GM12878 (cell line): ENCODE results near the gene HPSE2. TPM values are rescaled to one million over a fixed set of nuclear protein-coding genes. Genes with fewer than 3 reads are reported as not detected.
"Not testable (repeated sequence)": the region's sequence is repeated elsewhere in the genome, so short reads cannot be mapped to it uniquely, and the experiment has no call there.

Experiments used
- ATAC-seq: fragments of 200-7000 bp; cut with Tn5 transposase; 3 replicates; pipeline ENCODE4 v1.9.1; 2020; ENCODE audit warnings: mild to moderate bottlenecking, moderate library complexity
- BruUV-seq: library from RNA; stranded (reverse); fragments of 400-500 nt; replicated peaks from 2 replicates; lab custom pipeline; 2021; lab: Mats Ljungman, UMichigan
- CTCF ChIA-PET: fragments of 300-600 bp; sonication (Branson Sonifier 250); formaldehyde crosslinking; extraction: SDS; loops from one replicate; lab custom pipeline; 2021; ENCODE audit warnings: inconsistent platforms; lab: Yijun Ruan, JAX
- POLR2A ChIA-PET: fragments of 350-600 bp; formaldehyde crosslinking; extraction: SDS; loops from one replicate; lab custom pipeline; 2021; ENCODE audit warnings: inconsistent platforms; lab: Charles Lee
- RAD21 ChIA-PET: fragments of 300-600 bp; sonication (Branson Sonifier 250); formaldehyde crosslinking; loops from one replicate; lab custom pipeline; 2023; ENCODE audit warnings: antibody characterized with exemption; ENCODE audit not compliant: unreplicated experiment; lab: Charles Lee
- SMC1A ChIA-PET: fragments of 300-600 bp; sonication (Branson Sonifier 250); formaldehyde crosslinking; loops from one replicate; lab custom pipeline; 2023; ENCODE audit not compliant: unreplicated experiment, uncharacterized antibody; lab: Charles Lee
- DNase-seq: peaks from one replicate; pipeline ENCODE4 v3.0.0-alpha.2; 2011; ENCODE audit warnings: low read depth, low spot score
- FAIRE-seq: peaks from 3 replicates; lab custom pipeline; 2011; peaks lifted over from hg19 to GRCh38; lab: Jason Lieb, UNC
- H2AFZ ChIP-seq: 2 replicates; pipeline ENCODE4 v1.6.0; 2011; ENCODE audit warnings: low read depth, low read length, control low read depth; ENCODE audit not compliant: control insufficient read depth
- H3K27ac ChIP-seq: 2 replicates; pipeline ENCODE4 v1.5.1; 2011; ENCODE audit warnings: control low read depth; ENCODE audit not compliant: control insufficient read depth, insufficient read depth
- H3K27me3 ChIP-seq, 2 experiments: replicated peaks in 1 of 2; 2 replicates each; pipeline versions ENCODE4 v1.6.0 to v1.6.1; 2011; ENCODE audit warnings: low read length in 1 of 2; ENCODE audit not compliant: control insufficient read depth in 2 of 2, insufficient read depth in 2 of 2
- H3K36me3 ChIP-seq, 2 experiments: 2 replicates each; pipeline ENCODE4 v1.5.1; 2011; ENCODE audit warnings: low read length in 1 of 2; ENCODE audit not compliant: control insufficient read depth in 2 of 2, insufficient read depth in 2 of 2
- H3K4me1 ChIP-seq: 2 replicates; pipeline ENCODE4 v1.6.1; 2011; ENCODE audit warnings: mild to moderate bottlenecking, low read length, moderate library complexity, mixed read lengths; ENCODE audit not compliant: control insufficient read depth, insufficient read depth
- H3K4me2 ChIP-seq: 2 replicates; pipeline ENCODE4 v1.6.0; 2011; ENCODE audit warnings: control low read depth; ENCODE audit not compliant: control insufficient read depth, insufficient read depth
- H3K4me3 ChIP-seq: fragments of 200-600 bp; sonication (generic); 2 replicates; pipeline ENCODE4 v1.5.1; 2016
- H3K79me2 ChIP-seq: 2 replicates; pipeline ENCODE4 v1.6.0; 2011; ENCODE audit warnings: low read length; ENCODE audit not compliant: control insufficient read depth, insufficient read depth
- H3K9ac ChIP-seq: 2 replicates; pipeline ENCODE4 v1.8.0; 2011; ENCODE audit warnings: low read length, control low read depth, mixed read lengths; ENCODE audit not compliant: control insufficient read depth, insufficient read depth
- H3K9me3 ChIP-seq: replicated peaks from 3 replicates; pipeline ENCODE4 v1.5.1; 2011; ENCODE audit warnings: mild to moderate bottlenecking, low read length; ENCODE audit not compliant: control insufficient read depth, insufficient read depth
- H4K20me1 ChIP-seq: 2 replicates; pipeline ENCODE4 v1.6.0; 2011; ENCODE audit not compliant: control insufficient read depth, insufficient read depth
- BCL11A ChIP-seq: IDR thresholded peaks from 2 replicates; pipeline ENCODE4 v1.6.1; 2011; ENCODE audit warnings: low read depth, low read length
- HCFC1 ChIP-seq: fragments of 150-350 bp; IDR thresholded peaks from 2 replicates; pipeline ENCODE4 v1.6.1; 2014; ENCODE audit warnings: low read length
- PAX5 ChIP-seq: IDR thresholded peaks from 2 replicates; pipeline ENCODE4 v1.6.1; 2011; ENCODE audit warnings: low read depth, low read length, borderline replicate concordance
- PAX8 ChIP-seq: fragments of 450-650 bp; IDR thresholded peaks from 2 replicates; pipeline ENCODE4 v1.6.1; 2017; ENCODE audit warnings: mild to moderate bottlenecking, moderate library complexity
- PBX3 ChIP-seq: IDR thresholded peaks from 2 replicates; pipeline ENCODE4 v1.6.1; 2011; ENCODE audit warnings: mild to moderate bottlenecking, low read depth, low read length, moderate library complexity; ENCODE audit not compliant: insufficient replicate concordance
- POLR2A ChIP-seq: IDR thresholded peaks from 2 replicates; pipeline ENCODE4 v1.6.1; 2011; ENCODE audit warnings: low read depth, mild to moderate bottlenecking, low read length
- POU2F2 ChIP-seq: IDR thresholded peaks from 3 replicates; pipeline ENCODE4 v1.6.1; 2011; ENCODE audit warnings: low read depth, mild to moderate bottlenecking, low read length, borderline replicate concordance
- SIN3A ChIP-seq: IDR thresholded peaks from 2 replicates; pipeline ENCODE4 v1.6.1; 2012; ENCODE audit warnings: low read depth, low read length, improper control_type of control experiment
- SMC3 ChIP-seq: IDR thresholded peaks from 2 replicates; pipeline ENCODE4 v1.6.1; 2011; ENCODE audit warnings: low read length, improper control_type of control experiment, borderline replicate concordance
- SREBF1 ChIP-seq: IDR thresholded peaks from 2 replicates; pipeline ENCODE4 v1.6.1; 2012; ENCODE audit warnings: mild to moderate bottlenecking, low read length
- SUZ12 ChIP-seq: fragments of 200-600 bp; sonication (generic); IDR thresholded peaks from one replicate; pipeline ENCODE4 v1.6.1; 2018; ENCODE audit warnings: antibody characterized with exemption, mild to moderate bottlenecking; ENCODE audit not compliant: unreplicated experiment
- ZSCAN29 ChIP-seq: fragments of 450-650 bp; IDR thresholded peaks from 2 replicates; pipeline ENCODE4 v1.6.1; 2017; ENCODE audit warnings: mild to moderate bottlenecking, moderate library complexity
- WGBS: methylation state at CpG from one replicate; pipeline ENCODE4 v1.1.6; 2016; ENCODE audit warnings: low lambda C conversion rate; ENCODE audit not compliant: insufficient replicate concordance, insufficient coverage; ENCODE audit errors: missing lambda C conversion rate; 5-methylcytosine and 5-hydroxymethylcytosine counted together
- in situ Hi-C: fragments of 300-500 bp; cut with MboI; formaldehyde crosslinking; loops from 9 replicates; pipeline ENCODE4 v1.14.3; 2018; ENCODE audit warnings: mixed read lengths
- intact Hi-C: fragments of 100-400 bp; cut with micrococcal nuclease; formaldehyde crosslinking; loops from one replicate; pipeline ENCODE4 v1.14.2; 2022; ENCODE audit not compliant: unreplicated experiment
- polyA plus RNA-seq, 11 experiments: library from polyadenylated mRNA; depleted of rRNA in 4 of 11; unstranded in 6 of 11; stranded (reverse) in 5 of 11; fragments of >200 nt; fragmentation: Nextera tagmentation in 4 of 11; fragmentation: Illumina TruSeq in 1 of 11; extraction: Ambion mirVana in 4 of 11; extraction: Trizol in 1 of 11; gene quantifications; 1 replicate in 1 of 11; 2 replicates in 10 of 11; pipeline versions ENCODE4 v1.2.1 to v1.2.3, GENCODE V29; 2011 to 2016; ENCODE audit warnings: inconsistent platforms in 2 of 11, missing spikeins in 2 of 11, low read depth in 1 of 11
- total RNA-seq, 4 experiments: library from RNA; depleted of rRNA in 3 of 4; stranded (reverse); fragments of >200 nt in 3 of 4; fragmentation: Illumina TruSeq in 1 of 4; extraction: Trizol in 1 of 4; gene quantifications; 2 replicates each; pipeline versions ENCODE4 v1.2.1 to v1.2.3, GENCODE V29; 2013 to 2021

The HPSE2 gene
- total and polyA plus RNA-seq, 10 of the 15 experiments (the other 5 are each of a cell fraction or from before 2014, with no cell fraction given) = 0.06 TPM; not detected in 9

DNA sequence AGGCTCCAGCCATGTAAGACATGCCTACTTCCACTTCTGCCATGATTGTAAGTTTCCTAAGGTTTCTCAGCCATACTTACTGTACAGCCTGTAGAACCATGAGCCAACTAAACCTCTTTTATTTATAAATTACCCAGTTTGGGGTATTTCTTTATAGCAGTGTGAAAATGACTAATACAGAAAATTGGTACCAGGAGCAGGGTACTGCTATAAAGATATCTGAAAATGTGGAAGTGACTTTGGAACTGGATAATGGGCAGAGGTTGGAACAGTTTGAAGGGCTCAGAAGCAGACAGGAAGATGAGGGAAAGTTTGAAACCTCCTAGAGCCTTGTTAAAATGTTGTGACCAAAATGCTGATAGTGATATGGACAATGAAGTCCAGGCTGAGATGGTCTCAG, 12.2 kb upstream of the HPSE2 start:
- H3K27me3 ChIP-seq, FAIRE-seq, H3K4me3 ChIP-seq, H3K4me1 ChIP-seq, H3K27ac ChIP-seq, BruUV-seq, H3K9me3 ChIP-seq, H3K9ac ChIP-seq, H3K79me2 ChIP-seq, H2AFZ ChIP-seq, POLR2A ChIA-PET, ATAC-seq, H3K36me3 ChIP-seq, DNase-seq, H3K4me2 ChIP-seq, H4K20me1 ChIP-seq: not testable (repeated sequence)
- intact Hi-C loops = loop anchor here (10.0 kb wide), 2 partner anchors 393 to 503 kb away; no protein-coding TSS in a partner anchor
- ChIA-PET SMC1A (interaction anchor here (0.6 to 1.6 kb wide), 2 partner anchors 495 to 780 kb away, joined by 3 to 16 read pairs; no protein-coding TSS in a partner anchor), RAD21 (interaction anchor here (1.6 kb wide), 1 partner anchor 780 kb away, joined by 36 read pairs; no protein-coding TSS in a partner anchor), CTCF (interaction anchor here (1.3 to 1.6 kb wide), 2 partner anchors 19 to 780 kb away, joined by 4 to 29 read pairs; no protein-coding TSS in a partner anchor)
- in situ Hi-C loops = loop anchor here (5.0 to 10.0 kb wide), 2 partner anchors 503 to 786 kb away; no protein-coding TSS in a partner anchor

GRCh38 chr10:99236627-99237309, 1.1 kb upstream of the HPSE2 start:
- Histone ChIP-seq H3K36me3 (no peaks in the 10 kb centered on the region), H3K4me2 (no peak overlapping the region), H2AFZ (no peak overlapping the region), H3K27ac (no peak overlapping the region), H3K79me2 (no peaks in the 10 kb centered on the region), H3K4me3 (no peak overlapping the region), H3K9me3 (peaks cover 11% of the 10 kb centered on the region; the same call in 2 of the 3 replicates), H3K4me1 (peaks cover 13% of the 10 kb centered on the region), H3K27me3 (peaks cover 11 to 17% of the 10 kb centered on the region in 2 experiments), H4K20me1 (no peaks in the 10 kb centered on the region), H3K9ac (no peak overlapping the region)
- ChIA-PET SMC1A (no interaction called here), POLR2A (no interaction called here), RAD21 (no interaction called here), CTCF (no interaction called here)
- WGBS = 41% methylated on average over 25 of the region's 25 CpGs
- BruUV-seq = no TSS peak
- FAIRE-seq (no peak), DNase-seq (no peak), ATAC-seq (no peak)
- no peak for TF ChIP-seq PAX5
- no peak for TF ChIP-seq SIN3A
- no peak for TF ChIP-seq POU2F2
- TF ChIP-seq BCL11A = no peak
- no peak for TF ChIP-seq SMC3
- no peak for TF ChIP-seq HCFC1
- no peak for TF ChIP-seq SREBF1
- TF ChIP-seq PBX3 = no peak
- TF ChIP-seq PAX8 = no peak
- TF ChIP-seq POLR2A = no peak
- no peak for TF ChIP-seq SUZ12
- TF ChIP-seq ZSCAN29 = no peak
- in situ Hi-C loops = no loop called here
- intact Hi-C loops = no loop called here
